Ascending aorta (tissue), 2 donors: ENCODE measurements around the gene KANSL2. TPM values are rescaled to one million over a fixed set of nuclear protein-coding genes. Genes with fewer than 3 reads are reported as not detected.

Source experiments
- DNase-seq, 2 donors: peaks; one replicate each; pipeline ENCODE4 v3.0.0-alpha.2; 2019; ENCODE audit warnings: low spot score in 2 of 2
- H3K27ac ChIP-seq, 2 donors: fragments of 200-600 bp; sonication (generic); one replicate each; pipeline ENCODE4 v1.5.1; 2016 to 2017; ENCODE audit warnings: mild to moderate bottlenecking in 1 of 2
- H3K27me3 ChIP-seq: fragments of 200-600 bp; sonication (generic); one replicate; pipeline ENCODE4 v1.5.1; 2017
- H3K36me3 ChIP-seq, 2 donors: fragments of 200-600 bp; sonication (generic); one replicate each; pipeline ENCODE4 v1.5.1; 2016
- H3K4me1 ChIP-seq, 2 donors: fragments of 200-600 bp; sonication (generic); one replicate each; pipeline ENCODE4 v1.5.1; 2016 to 2017; ENCODE audit warnings: mild to moderate bottlenecking in 1 of 2
- H3K4me3 ChIP-seq, 2 donors: fragments of 200-600 bp; sonication (generic); one replicate each; pipeline ENCODE4 v1.5.1; 2016 to 2017; ENCODE audit warnings: mild to moderate bottlenecking in 1 of 2
- H3K9me3 ChIP-seq, 2 donors: fragments of 200-600 bp; sonication (generic); one replicate each; pipeline ENCODE4 v1.5.1; 2016
- CTCF ChIP-seq, 3 experiments: fragments of 200-600 bp in 2 of 3; fragments of 450-650 bp in 1 of 3; sonication (generic) in 2 of 3; IDR thresholded peaks; one replicate each; pipeline ENCODE4 v1.5.1; 2016 to 2019; ENCODE audit warnings: antibody characterized with exemption in 3 of 3, mild to moderate bottlenecking in 1 of 3, moderate library complexity in 1 of 3
- intact Hi-C: fragments of 100-400 bp; cut with DNase I; formaldehyde crosslinking; loops from one replicate; pipeline ENCODE4 v1.15.1; 2023
- total RNA-seq: library from RNA; depleted of rRNA; stranded (reverse); fragments of >200 nt; gene quantifications from one replicate; pipeline ENCODE4 v1.1.0, GENCODE V29; 2016

The KANSL2 gene
- total RNA-seq, 1 donor from 2014 or later = 30.1 TPM

- H3K27ac ChIP-seq = no peak overlapping the region
- peaks cover 18 to 45% of the 10 kb centered on the region in 2 donors for H3K36me3 ChIP-seq
- H3K4me1 ChIP-seq = peaks cover 0 to 4% of the 10 kb centered on the region in 2 donors
- no peak overlapping the region for H3K4me3 ChIP-seq
- no peaks in the 10 kb centered on the region for H3K27me3 ChIP-seq
- TF ChIP-seq CTCF (IDR thresholded peaks at IDR 0.05) = no peak
- DNase-seq = no peak
- intact Hi-C loops = loop anchor here (10.0 kb wide), 1 partner anchor 584 kb away; the partner anchor contains the start of gene SENP1
- H3K9me3 ChIP-seq = no peaks in the 10 kb centered on the region
Measured at GRCh38 chr12:48688836-48689235, 6.8 kb upstream of the KANSL2 start.

GRCh38 chr12:48687592-48687991, 5.6 kb upstream of the KANSL2 start:
- no peaks in the 10 kb centered on the region for H3K27me3 ChIP-seq
- peaks cover 0 to 6% of the 10 kb centered on the region in 2 donors for H3K4me1 ChIP-seq
- intact Hi-C loops = loop anchor here (10.0 kb wide), 1 partner anchor 583 kb away; the partner anchor contains the start of gene SENP1
- peaks cover 7 to 33% of the 10 kb centered on the region in 2 donors for H3K36me3 ChIP-seq
- H3K4me3 ChIP-seq = no peak overlapping the region
- DNase-seq = no peak
- H3K27ac ChIP-seq = no peak overlapping the region
- H3K9me3 ChIP-seq = no peaks in the 10 kb centered on the region
- TF ChIP-seq CTCF (IDR thresholded peaks at IDR 0.05) = no peak

GRCh38 chr12:48686615-48687334, 4.7 kb upstream of the KANSL2 start:
- Histone ChIP-seq H3K36me3 (peaks cover 6 to 25% of the 10 kb centered on the region in 2 donors), H3K27me3 (no peaks in the 10 kb centered on the region), H3K27ac (no peak overlapping the region), H3K4me3 (no peak overlapping the region), H3K9me3 (no peaks in the 10 kb centered on the region), H3K4me1 (peaks cover 0 to 4% of the 10 kb centered on the region in 2 donors)
- DNase-seq = no peak
- TF ChIP-seq CTCF (IDR thresholded peaks at IDR 0.05) = no peak
- intact Hi-C loops = loop anchor here (10.0 kb wide), 1 partner anchor 582 kb away; the partner anchor contains the start of gene SENP1

GRCh38 chr12:48686037-48686595, 4.1 kb upstream of the KANSL2 start:
- Histone ChIP-seq H3K36me3 (peaks cover 6 to 20% of the 10 kb centered on the region in 2 donors), H3K27me3 (no peaks in the 10 kb centered on the region), H3K4me3 (no peak overlapping the region), H3K27ac (no peak overlapping the region), H3K9me3 (no peaks in the 10 kb centered on the region), H3K4me1 (peaks cover 0 to 6% of the 10 kb centered on the region in 2 donors)
- TF ChIP-seq CTCF (IDR thresholded peaks at IDR 0.05) = no peak
- no peak for DNase-seq
- intact Hi-C loops = loop anchor here (10.0 kb wide), 1 partner anchor 581 kb away; the partner anchor contains the start of gene SENP1

- Histone ChIP-seq H3K9me3 (no peaks in the 10 kb centered on the region), H3K4me3 (no peak overlapping the region), H3K36me3 (peaks cover under 1 to 16% of the 10 kb centered on the region in 2 donors), H3K27ac (no peak overlapping the region), H3K4me1 (peaks cover 12 to 29% of the 10 kb centered on the region in 2 donors), H3K27me3 (no peaks in the 10 kb centered on the region)
- intact Hi-C loops = loop anchor here (2.0 to 10.0 kb wide), 2 partner anchors 485 to 579 kb away; partner anchors contain the start of gene SENP1
- no peak for TF ChIP-seq CTCF (IDR thresholded peaks at IDR 0.05)
- no peak for DNase-seq
Measured at GRCh38 chr12:48683534-48683933, 1.5 kb upstream of the KANSL2 start.
